Neural cell (in vitro differentiated cells): ENCODE data around the gene TMEM208. TPM values are rescaled to one million over a fixed set of nuclear protein-coding genes. Genes with fewer than 3 reads are reported as not detected.

Experiments used
- H2AFZ ChIP-seq: fragments of 200-600, 300-800 bp; sonication (generic), shearing (Covaris generic); 2 replicates; pipeline ENCODE4 v1.6.0; 2014; ENCODE audit warnings: low read depth, mild to moderate bottlenecking, antibody characterized with exemption, low read length, moderate library complexity
- H3F3A ChIP-seq: fragments of 200-600 bp; shearing (Covaris generic); 2 replicates; pipeline ENCODE4 v1.6.1; 2016; ENCODE audit warnings: mild to moderate bottlenecking, moderate library complexity, mixed read lengths, antibody characterized with exemption, low read length; ENCODE audit not compliant: insufficient read depth, poor library complexity, severe bottlenecking
- H3K27ac ChIP-seq: fragments of 200-600, 300-800 bp; sonication (generic), shearing (Covaris generic); 2 replicates; pipeline ENCODE4 v1.5.1; 2014; ENCODE audit warnings: mild to moderate bottlenecking, low read length, moderate library complexity
- H3K27me3 ChIP-seq: fragments of 300-800, 200-600 bp; sonication (generic), shearing (Covaris generic); 2 replicates; pipeline ENCODE4 v1.6.0; 2014; ENCODE audit warnings: mild to moderate bottlenecking, low read depth, low read length, moderate library complexity; ENCODE audit not compliant: insufficient read depth
- H3K36me3 ChIP-seq: fragments of 300-800, 200-600 bp; sonication (generic), shearing (Covaris generic); 2 replicates; pipeline ENCODE4 v1.5.1; 2014; ENCODE audit warnings: mild to moderate bottlenecking, antibody characterized with exemption, low read length, moderate library complexity; ENCODE audit not compliant: insufficient read depth
- H3K4me2 ChIP-seq: fragments of 300-800, 200-600 bp; sonication (generic), shearing (Covaris generic); 2 replicates; pipeline ENCODE4 v1.6.0; 2014; ENCODE audit warnings: mild to moderate bottlenecking, low read length
- H3K4me3 ChIP-seq: fragments of 300-800, 200-600 bp; sonication (generic), shearing (Covaris generic); 2 replicates; pipeline ENCODE4 v1.5.1; 2014; ENCODE audit warnings: mild to moderate bottlenecking, low read length, moderate library complexity
- H3K79me2 ChIP-seq: fragments of 200-600 bp; shearing (Covaris generic); replicated peaks from 2 replicates; pipeline ENCODE4 v1.6.0; 2014; ENCODE audit warnings: mild to moderate bottlenecking, low read length, moderate library complexity; ENCODE audit not compliant: insufficient read depth
- H3K9ac ChIP-seq: fragments of 300-800, 200-600 bp; sonication (generic), shearing (Covaris generic); 2 replicates; pipeline ENCODE4 v1.6.1; 2016; ENCODE audit warnings: mild to moderate bottlenecking, low read length, mixed read lengths
- H3K9me2 ChIP-seq: fragments of 200-600 bp; shearing (Covaris generic); 2 replicates; pipeline ENCODE4 v1.6.1; 2016; ENCODE audit warnings: mild to moderate bottlenecking, low read length, mixed read lengths; ENCODE audit not compliant: insufficient read depth
- H3K9me3 ChIP-seq: fragments of 200-600, 300-800 bp; sonication (generic), shearing (Covaris generic); 2 replicates; pipeline ENCODE4 v1.6.1; 2016; ENCODE audit warnings: mild to moderate bottlenecking, mixed run types, low read length, moderate library complexity, mixed read lengths
- H4K20me1 ChIP-seq: fragments of 200-600 bp; shearing (Covaris generic); 2 replicates; pipeline ENCODE4 v1.6.1; 2016; ENCODE audit warnings: mild to moderate bottlenecking, mixed run types; ENCODE audit not compliant: insufficient read depth
- EP300 ChIP-seq: fragments of 450-650 bp; conservative IDR thresholded peaks from 2 replicates; pipeline ENCODE4 v1.6.1; 2014; ENCODE audit warnings: antibody characterized with exemption, mild to moderate bottlenecking, moderate library complexity; ENCODE audit not compliant: poor library complexity, severe bottlenecking
- EZH2 ChIP-seq: fragments of 200-600, 300-800 bp; shearing (Covaris generic), sonication (generic); IDR thresholded peaks from 2 replicates; pipeline ENCODE4 v1.6.1; 2014; ENCODE audit warnings: antibody characterized with exemption, low read length, borderline replicate concordance, mild to moderate bottlenecking; ENCODE audit not compliant: insufficient read depth, poor library complexity, severe bottlenecking
- MXI1 ChIP-seq: fragments of 450-650 bp; conservative IDR thresholded peaks from 2 replicates; pipeline ENCODE4 v1.6.1; 2014; ENCODE audit warnings: antibody characterized with exemption, mild to moderate bottlenecking; ENCODE audit not compliant: poor library complexity, severe bottlenecking
- POLR2AphosphoS5 ChIP-seq: IDR thresholded peaks from 2 replicates; pipeline ENCODE4 v1.6.1; 2012
- RAD21 ChIP-seq: fragments of 450-650 bp; conservative IDR thresholded peaks from 2 replicates; pipeline ENCODE4 v1.6.1; 2014; ENCODE audit warnings: antibody characterized with exemption, mild to moderate bottlenecking, moderate library complexity
- SMC3 ChIP-seq: fragments of 450-650 bp; conservative IDR thresholded peaks from 2 replicates; pipeline ENCODE4 v1.6.1; 2014; ENCODE audit warnings: antibody characterized with exemption, mild to moderate bottlenecking, moderate library complexity; ENCODE audit not compliant: poor library complexity
- TAF1 ChIP-seq: IDR thresholded peaks from 2 replicates; pipeline ENCODE4 v1.6.1; 2012; ENCODE audit warnings: low read depth
- polyA plus RNA-seq: library from polyadenylated mRNA; depleted of rRNA; stranded (reverse); fragments of >200 nt; gene quantifications from 2 replicates; pipeline ENCODE4 v1.2.3, GENCODE V29; 2014
- TF ChIP-seq, protein P1 (sequence below): fragments of 450-650 bp; IDR thresholded peaks from 2 replicates; pipeline ENCODE4 v1.5.1; 2014; ENCODE audit warnings: antibody characterized with exemption, mild to moderate bottlenecking, moderate library complexity; ENCODE audit not compliant: poor library complexity, severe bottlenecking
- TF ChIP-seq, protein P2 (sequence below): IDR thresholded peaks from 2 replicates; pipeline ENCODE4 v1.6.1; 2012; ENCODE audit warnings: borderline replicate concordance

Gene TMEM208
- polyA plus RNA-seq, 1 donor from 2014 or later = 53.5 TPM

DNA sequence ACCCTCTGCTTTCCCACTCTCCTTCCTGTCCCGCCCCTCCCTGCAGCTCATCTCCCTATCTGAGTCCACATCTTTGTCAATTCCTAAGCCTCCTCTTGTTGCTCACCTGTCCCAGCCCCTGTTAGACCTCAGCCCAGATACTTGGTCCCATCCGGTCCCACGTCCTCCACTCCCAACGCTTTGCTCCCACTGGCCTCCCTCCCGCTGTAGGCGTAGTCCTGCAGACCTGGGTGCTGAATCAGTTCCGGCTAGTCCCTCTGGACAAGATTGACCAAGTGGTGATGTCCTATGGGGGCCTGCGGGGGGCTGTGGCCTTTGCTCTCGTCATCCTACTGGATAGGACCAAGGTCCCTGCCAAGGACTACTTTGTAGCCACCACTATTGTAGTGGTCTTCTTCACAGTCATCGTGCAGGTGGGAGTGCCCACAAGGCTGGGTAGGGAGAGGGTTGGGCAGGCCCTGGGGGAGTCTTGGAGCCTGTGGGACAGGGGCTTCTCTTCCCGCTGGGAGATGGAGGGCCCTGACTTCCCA, 29.8 kb downstream of the TMEM208 start:
- TF ChIP-seq RAD21 = no peak
- no peak for TF ChIP-seq SMC3
- TF ChIP-seq EP300 = no peak
- TF ChIP-seq POLR2AphosphoS5 = no peak
- TF ChIP-seq, protein P1, sequence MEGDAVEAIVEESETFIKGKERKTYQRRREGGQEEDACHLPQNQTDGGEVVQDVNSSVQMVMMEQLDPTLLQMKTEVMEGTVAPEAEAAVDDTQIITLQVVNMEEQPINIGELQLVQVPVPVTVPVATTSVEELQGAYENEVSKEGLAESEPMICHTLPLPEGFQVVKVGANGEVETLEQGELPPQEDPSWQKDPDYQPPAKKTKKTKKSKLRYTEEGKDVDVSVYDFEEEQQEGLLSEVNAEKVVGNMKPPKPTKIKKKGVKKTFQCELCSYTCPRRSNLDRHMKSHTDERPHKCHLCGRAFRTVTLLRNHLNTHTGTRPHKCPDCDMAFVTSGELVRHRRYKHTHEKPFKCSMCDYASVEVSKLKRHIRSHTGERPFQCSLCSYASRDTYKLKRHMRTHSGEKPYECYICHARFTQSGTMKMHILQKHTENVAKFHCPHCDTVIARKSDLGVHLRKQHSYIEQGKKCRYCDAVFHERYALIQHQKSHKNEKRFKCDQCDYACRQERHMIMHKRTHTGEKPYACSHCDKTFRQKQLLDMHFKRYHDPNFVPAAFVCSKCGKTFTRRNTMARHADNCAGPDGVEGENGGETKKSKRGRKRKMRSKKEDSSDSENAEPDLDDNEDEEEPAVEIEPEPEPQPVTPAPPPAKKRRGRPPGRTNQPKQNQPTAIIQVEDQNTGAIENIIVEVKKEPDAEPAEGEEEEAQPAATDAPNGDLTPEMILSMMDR = no peak
- no peak for TF ChIP-seq MXI1
- TF ChIP-seq TAF1 = no peak
- TF ChIP-seq, protein P2, sequence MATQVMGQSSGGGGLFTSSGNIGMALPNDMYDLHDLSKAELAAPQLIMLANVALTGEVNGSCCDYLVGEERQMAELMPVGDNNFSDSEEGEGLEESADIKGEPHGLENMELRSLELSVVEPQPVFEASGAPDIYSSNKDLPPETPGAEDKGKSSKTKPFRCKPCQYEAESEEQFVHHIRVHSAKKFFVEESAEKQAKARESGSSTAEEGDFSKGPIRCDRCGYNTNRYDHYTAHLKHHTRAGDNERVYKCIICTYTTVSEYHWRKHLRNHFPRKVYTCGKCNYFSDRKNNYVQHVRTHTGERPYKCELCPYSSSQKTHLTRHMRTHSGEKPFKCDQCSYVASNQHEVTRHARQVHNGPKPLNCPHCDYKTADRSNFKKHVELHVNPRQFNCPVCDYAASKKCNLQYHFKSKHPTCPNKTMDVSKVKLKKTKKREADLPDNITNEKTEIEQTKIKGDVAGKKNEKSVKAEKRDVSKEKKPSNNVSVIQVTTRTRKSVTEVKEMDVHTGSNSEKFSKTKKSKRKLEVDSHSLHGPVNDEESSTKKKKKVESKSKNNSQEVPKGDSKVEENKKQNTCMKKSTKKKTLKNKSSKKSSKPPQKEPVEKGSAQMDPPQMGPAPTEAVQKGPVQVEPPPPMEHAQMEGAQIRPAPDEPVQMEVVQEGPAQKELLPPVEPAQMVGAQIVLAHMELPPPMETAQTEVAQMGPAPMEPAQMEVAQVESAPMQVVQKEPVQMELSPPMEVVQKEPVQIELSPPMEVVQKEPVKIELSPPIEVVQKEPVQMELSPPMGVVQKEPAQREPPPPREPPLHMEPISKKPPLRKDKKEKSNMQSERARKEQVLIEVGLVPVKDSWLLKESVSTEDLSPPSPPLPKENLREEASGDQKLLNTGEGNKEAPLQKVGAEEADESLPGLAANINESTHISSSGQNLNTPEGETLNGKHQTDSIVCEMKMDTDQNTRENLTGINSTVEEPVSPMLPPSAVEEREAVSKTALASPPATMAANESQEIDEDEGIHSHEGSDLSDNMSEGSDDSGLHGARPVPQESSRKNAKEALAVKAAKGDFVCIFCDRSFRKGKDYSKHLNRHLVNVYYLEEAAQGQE = no peak
- no peak for TF ChIP-seq EZH2
- H3K4me2 ChIP-seq = no peak overlapping the region
- H4K20me1 ChIP-seq = no peaks in the 10 kb centered on the region

DNA sequence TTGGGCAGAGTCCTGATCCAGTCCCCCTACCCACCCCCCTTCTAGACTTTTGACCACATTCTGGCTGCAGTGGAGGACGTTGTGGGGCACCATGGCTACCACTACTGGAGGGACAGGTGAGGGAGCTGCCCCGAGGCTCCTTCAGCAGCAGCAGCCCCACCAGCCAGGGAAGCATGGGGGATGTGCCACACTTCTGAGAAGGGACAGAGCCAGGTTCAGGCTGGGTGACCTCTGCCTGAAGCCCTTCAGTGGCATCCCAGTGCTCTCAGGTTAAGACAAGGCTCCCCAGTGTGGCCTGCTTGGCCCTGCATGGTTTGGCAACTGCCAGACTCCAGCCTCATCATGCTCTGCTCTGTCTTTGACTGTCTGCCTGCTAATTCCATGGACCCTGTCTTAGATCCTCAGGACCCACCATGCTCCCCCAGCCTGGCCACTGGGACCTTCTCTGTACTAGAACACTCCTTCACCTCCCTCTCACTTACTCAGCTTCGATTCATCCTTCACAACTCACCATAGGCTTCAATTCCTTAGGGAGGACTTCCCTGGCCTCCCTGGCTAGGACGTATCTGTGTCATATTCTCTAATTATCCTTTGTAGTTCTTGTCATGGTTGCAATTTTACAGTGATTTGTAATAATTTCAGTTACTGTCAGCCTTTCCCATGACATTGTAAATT, 30.7 kb downstream of the TMEM208 start:
- H2AFZ ChIP-seq = no peak overlapping the region
- no peaks in the 10 kb centered on the region for H3K79me2 ChIP-seq
- H3F3A ChIP-seq = no peaks in the 10 kb centered on the region
- TF ChIP-seq, protein P2 = no peak
- no peaks in the 10 kb centered on the region for H3K27me3 ChIP-seq
- no peaks in the 10 kb centered on the region for H4K20me1 ChIP-seq
- H3K36me3 ChIP-seq = no peaks in the 10 kb centered on the region
- H3K27ac ChIP-seq = no peak overlapping the region
- H3K9me2 ChIP-seq = no peaks in the 10 kb centered on the region
- no peaks in the 10 kb centered on the region for H3K9me3 ChIP-seq
- no peak overlapping the region for H3K9ac ChIP-seq
- H3K4me2 ChIP-seq = no peak overlapping the region
- no peak overlapping the region for H3K4me3 ChIP-seq

More for the DNA sequence above, 29.8 kb downstream of the TMEM208 start:
- Histone ChIP-seq H3K9ac (no peak overlapping the region), H3K27ac (no peak overlapping the region), H3K9me3 (no peaks in the 10 kb centered on the region), H3K79me2 (no peaks in the 10 kb centered on the region), H2AFZ (no peak overlapping the region), H3K27me3 (no peaks in the 10 kb centered on the region), H3K36me3 (no peaks in the 10 kb centered on the region), H3K9me2 (no peaks in the 10 kb centered on the region), H3K4me3 (no peak overlapping the region), H3F3A (no peaks in the 10 kb centered on the region)
